PC-9 (cell line): ENCODE data around the gene SLX4IP.

Experiments
- CTCF ChIP-seq: fragments of 200-600 bp; sonication (generic); conservative IDR thresholded peaks from 2 replicates; pipeline ENCODE4 v1.6.1; 2017; ENCODE audit warnings: mixed run types, antibody characterized with exemption, mild to moderate bottlenecking, moderate library complexity
- EZH2 ChIP-seq: fragments of 200-600 bp; sonication (generic); IDR thresholded peaks from 2 replicates; pipeline ENCODE4 v1.8.0; 2017; ENCODE audit warnings: antibody characterized with exemption, low read depth

GRCh38 chr20:10461495-10461894 is 26.4 kb downstream of the SLX4IP start:
- TF ChIP-seq CTCF (no peak), EZH2 (no peak)
